WI38 (cell line): ENCODE data around the gene RTN1.

Source experiments
- H3K4me3 ChIP-seq: 2 replicates; pipeline ENCODE4 v1.5.1; 2011; ENCODE audit warnings: low read depth, mild to moderate bottlenecking, control low read depth, low read length
- TF ChIP-seq, protein P1 (sequence below): IDR thresholded peaks from 2 replicates; pipeline ENCODE4 v1.5.1; 2012; ENCODE audit warnings: low read depth, mild to moderate bottlenecking, control low read depth, low read length

The RTN1 gene

GRCh38 chr14:59905188-59905587 is 34.6 kb upstream of the RTN1 start:
- H3K4me3 ChIP-seq = no peak overlapping the region
- TF ChIP-seq, protein P1, sequence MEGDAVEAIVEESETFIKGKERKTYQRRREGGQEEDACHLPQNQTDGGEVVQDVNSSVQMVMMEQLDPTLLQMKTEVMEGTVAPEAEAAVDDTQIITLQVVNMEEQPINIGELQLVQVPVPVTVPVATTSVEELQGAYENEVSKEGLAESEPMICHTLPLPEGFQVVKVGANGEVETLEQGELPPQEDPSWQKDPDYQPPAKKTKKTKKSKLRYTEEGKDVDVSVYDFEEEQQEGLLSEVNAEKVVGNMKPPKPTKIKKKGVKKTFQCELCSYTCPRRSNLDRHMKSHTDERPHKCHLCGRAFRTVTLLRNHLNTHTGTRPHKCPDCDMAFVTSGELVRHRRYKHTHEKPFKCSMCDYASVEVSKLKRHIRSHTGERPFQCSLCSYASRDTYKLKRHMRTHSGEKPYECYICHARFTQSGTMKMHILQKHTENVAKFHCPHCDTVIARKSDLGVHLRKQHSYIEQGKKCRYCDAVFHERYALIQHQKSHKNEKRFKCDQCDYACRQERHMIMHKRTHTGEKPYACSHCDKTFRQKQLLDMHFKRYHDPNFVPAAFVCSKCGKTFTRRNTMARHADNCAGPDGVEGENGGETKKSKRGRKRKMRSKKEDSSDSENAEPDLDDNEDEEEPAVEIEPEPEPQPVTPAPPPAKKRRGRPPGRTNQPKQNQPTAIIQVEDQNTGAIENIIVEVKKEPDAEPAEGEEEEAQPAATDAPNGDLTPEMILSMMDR = no peak

DNA sequence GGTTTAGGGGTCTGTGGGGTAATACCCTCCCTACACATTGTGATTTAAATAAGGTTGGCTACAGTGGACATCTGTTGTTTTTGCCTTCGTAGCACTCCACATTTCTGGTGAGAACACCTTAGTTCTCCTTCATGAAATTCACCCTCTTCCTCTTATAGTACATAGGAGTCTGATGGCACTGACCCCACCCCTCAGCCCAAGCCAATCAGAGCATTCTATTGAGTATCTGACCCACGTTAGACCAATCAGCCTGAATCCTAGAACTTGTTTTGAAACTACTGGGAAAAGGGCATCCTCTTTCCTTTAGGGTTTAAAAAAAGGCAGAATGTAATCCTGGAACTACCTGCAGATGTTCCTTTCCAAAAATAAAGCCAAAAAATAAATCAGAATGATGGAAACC is 33.6 kb upstream of the RTN1 start:
- H3K4me3 ChIP-seq = no peak overlapping the region
- TF ChIP-seq, protein P1 = no peak

GRCh38 chr14:59900556-59900955 is 30.0 kb upstream of the RTN1 start:
- no peak overlapping the region for H3K4me3 ChIP-seq
- TF ChIP-seq, protein P1 = no peak

GRCh38 chr14:59897757-59898383 is 27.3 kb upstream of the RTN1 start:
- TF ChIP-seq, protein P1 = no peak
- no peak overlapping the region for H3K4me3 ChIP-seq

DNA sequence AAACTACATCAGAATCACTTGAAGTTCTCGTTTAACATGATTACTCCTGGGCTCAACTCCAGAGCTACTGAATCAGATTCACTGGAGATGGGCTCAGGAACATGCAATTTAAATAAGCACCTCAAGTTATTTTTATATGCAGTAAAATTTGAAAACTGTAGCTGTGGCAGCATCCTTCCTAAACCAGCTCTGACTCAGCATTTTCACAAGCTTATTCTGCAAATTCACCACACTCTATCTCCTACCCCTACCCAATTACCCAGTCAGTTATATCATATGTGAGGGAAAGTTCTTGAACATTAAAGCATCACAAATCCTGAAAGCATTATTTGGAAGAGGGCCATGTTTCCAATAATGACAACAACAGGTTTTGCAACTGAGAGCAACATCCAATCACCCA is 25.1 kb upstream of the RTN1 start:
- TF ChIP-seq, protein P1 = no peak
- H3K4me3 ChIP-seq = no peak overlapping the region

DNA sequence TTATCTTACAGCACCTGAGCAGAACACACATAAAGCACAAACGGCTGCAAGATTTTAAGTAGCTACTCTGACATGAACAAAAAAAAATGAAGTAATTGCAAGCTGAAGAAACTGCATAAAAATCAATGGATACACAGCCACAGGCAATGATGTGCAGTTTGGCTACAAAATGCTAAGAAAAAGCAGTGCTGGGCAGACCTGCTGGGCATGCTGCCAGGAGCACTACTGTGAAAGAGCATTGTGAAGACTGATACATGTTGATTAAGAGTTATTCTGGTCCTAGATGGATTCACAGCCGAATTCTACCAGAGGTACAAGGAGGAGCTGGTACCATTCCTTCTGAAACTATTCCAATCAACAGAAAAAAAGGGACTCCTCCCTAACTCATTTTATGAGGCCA is 20.1 kb upstream of the RTN1 start:
- TF ChIP-seq, protein P1 = no peak
- H3K4me3 ChIP-seq = no peak overlapping the region

- no peak overlapping the region for H3K4me3 ChIP-seq
- TF ChIP-seq, protein P1 = 0 out of 2 replicates have a peak, but pooled peaks have one; percentile 13
These were observed 12.4 kb upstream of the RTN1 start for GRCh38 chr14:59882957-59883356.
